Measurements from ENCODE around the gene CD82. TPM values are rescaled to one million over a fixed set of nuclear protein-coding genes. Genes with fewer than 3 reads are reported as not detected.

CD82 gene
- total and polyA plus RNA-seq, 5 experiments from 2014 or later = 21.1 to 29.9 (median 24.1) TPM

- H3K4me1 Mint-ChIP-seq = peaks cover 15 to 64% (median 28%) of the 10 kb centered on the region in 4 donors
- H3K27ac Mint-ChIP-seq = peak overlapping the region in 3 of 10 donors; percentile 17 to 66 (median 38)
- ATAC-seq (no peak), DNase-seq (no peak)
- H3K4me3 Mint-ChIP-seq = no peak overlapping the region
- H3K36me3 Mint-ChIP-seq = peaks cover 0 to 13% (median 8%) of the 10 kb centered on the region in 3 donors
- H3K27me3 Mint-ChIP-seq = no peaks in the 10 kb centered on the region
- POLR2A ChIA-PET = interaction anchor here (8.8 kb wide), 1 partner anchor 10 kb away, joined by 70 read pairs; no protein-coding TSS in a partner anchor
- H3K9me3 Mint-ChIP-seq = no peaks in the 10 kb centered on the region
Measured at GRCh38 chr11:44600839-44601383, 35.4 kb downstream of the CD82 start.

DNA sequence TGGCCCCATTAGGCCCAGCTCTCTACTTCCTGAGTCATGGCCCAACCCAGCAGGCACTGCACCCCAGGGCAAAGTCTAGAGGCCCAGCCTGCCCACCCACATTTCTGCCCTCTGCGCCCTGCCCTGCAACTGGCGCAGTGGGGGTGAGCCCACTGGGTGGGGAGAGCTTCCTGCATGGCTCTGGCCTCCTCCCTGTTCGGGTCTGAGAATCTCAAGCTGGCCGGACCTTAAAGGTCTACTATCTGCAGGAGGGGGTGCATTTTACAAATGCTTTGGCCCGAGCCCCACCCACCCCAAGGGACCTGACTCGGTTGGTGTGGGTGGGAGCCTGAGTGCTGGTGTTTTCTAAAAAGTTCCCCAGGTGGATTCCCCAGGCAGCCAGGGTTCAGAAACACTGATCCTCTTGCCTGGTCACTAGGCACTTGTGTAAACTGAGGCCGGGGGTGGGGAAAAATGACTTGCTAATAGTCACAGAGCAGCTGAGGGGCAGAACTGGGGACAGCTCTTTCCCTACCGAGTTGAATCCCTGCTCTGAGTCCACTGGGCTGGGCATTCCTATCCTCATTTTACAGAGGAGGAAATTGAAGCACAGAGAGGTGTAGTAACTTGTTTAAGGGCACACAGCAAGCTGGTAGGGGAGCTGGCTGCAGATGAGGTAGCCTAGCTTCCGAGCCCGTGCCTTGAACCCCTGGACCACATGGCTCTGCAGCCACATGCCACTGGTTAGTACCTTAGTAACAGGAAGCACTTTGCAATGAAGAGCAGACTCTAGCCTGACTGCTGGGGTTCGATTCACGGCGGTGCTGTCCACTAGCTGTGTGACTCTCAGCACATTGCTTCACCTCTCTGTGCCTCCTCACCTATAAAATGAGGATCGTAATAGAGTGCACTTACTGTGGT is 36.3 kb downstream of the CD82 start:
- DNase-seq (no peak), ATAC-seq (no peak)
- Mint-ChIP-seq H3K27ac (peak overlapping the region in 3 of 10 donors; percentile 21 to 66 (median 46)), H3K9me3 (no peaks in the 10 kb centered on the region), H3K27me3 (no peaks in the 10 kb centered on the region), H3K4me1 (peaks cover 9 to 57% (median 20%) of the 10 kb centered on the region in 4 donors), H3K4me3 (no peak overlapping the region), H3K36me3 (peaks cover 0 to 16% (median 8%) of the 10 kb centered on the region in 3 donors)
- POLR2A ChIA-PET = interaction anchor here (0.7 to 8.8 kb wide), 2 partner anchors 9 to 16 kb away, joined by 3 to 70 read pairs; no protein-coding TSS in a partner anchor

DNA sequence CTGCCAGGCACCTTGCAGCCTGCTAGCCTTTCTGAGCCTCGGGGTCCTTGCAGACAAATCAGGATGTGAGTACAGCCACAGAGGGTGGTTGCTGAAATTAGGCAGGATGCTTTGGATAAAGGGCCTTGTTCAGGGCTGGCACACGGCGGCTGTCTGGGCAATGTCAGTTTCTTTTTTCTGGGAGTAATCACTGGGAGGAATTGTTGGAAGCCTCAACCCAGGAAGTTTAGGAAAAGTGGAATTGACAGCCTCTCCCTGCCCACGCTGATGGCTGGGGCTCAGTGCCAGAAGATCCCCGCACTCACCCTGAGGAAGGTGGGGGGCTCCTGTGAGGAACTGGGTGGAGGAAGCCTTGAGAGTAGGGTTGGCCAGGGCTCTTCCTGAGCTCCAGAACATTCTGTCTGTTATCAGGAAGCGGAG is 37.4 kb downstream of the CD82 start:
- Mint-ChIP-seq H3K4me3 (no peak overlapping the region), H3K4me1 (peaks cover 3 to 52% (median 11%) of the 10 kb centered on the region in 4 donors), H3K27me3 (no peaks in the 10 kb centered on the region), H3K27ac (peak overlapping the region in 1 of 10 donors; percentile 53), H3K36me3 (peaks cover 0 to 18% (median 8%) of the 10 kb centered on the region in 3 donors), H3K9me3 (no peaks in the 10 kb centered on the region)
- ATAC-seq (no peak), DNase-seq (no peak)
- POLR2A ChIA-PET = interaction anchor here (1.0 kb wide), 1 partner anchor 31 kb away, joined by 3 read pairs; no protein-coding TSS in a partner anchor

DNA sequence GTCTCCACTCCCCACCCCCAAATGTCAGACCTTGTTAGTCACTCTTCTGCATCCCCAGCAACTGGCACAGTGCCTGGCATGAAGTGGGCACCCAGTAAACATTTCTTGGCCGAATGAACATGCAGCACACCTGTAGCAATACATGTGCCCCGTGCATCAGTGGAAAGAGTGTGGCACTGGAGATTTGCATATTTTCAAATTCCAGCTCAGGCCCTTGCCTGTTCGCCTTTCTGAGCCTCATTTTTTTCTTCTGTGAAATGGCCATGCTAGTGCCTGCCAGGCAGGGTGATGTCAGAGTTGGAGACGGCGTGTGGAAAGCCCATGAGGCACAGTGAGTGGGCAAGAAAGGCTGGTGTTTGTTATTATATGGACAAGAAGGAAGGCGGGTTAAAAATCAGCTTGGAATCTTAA is 38.7 kb downstream of the CD82 start:
- Mint-ChIP-seq H3K27ac (peak overlapping the region in 5 of 10 donors; percentile 1 to 85 (median 65)), H3K4me3 (peak overlapping the region in 1 of 10 donors; percentile 60), H3K4me1 (peaks cover 9 to 62% (median 19%) of the 10 kb centered on the region in 4 donors), H3K27me3 (no peaks in the 10 kb centered on the region), H3K9me3 (no peaks in the 10 kb centered on the region), H3K36me3 (peaks cover 0 to 18% (median 8%) of the 10 kb centered on the region in 3 donors)
- DNase-seq (no peak), ATAC-seq (no peak)
- POLR2A ChIA-PET = interaction anchor here (0.8 to 1.0 kb wide), 2 partner anchors 30 to 32 kb away, joined by 3 read pairs; no protein-coding TSS in a partner anchor

DNA sequence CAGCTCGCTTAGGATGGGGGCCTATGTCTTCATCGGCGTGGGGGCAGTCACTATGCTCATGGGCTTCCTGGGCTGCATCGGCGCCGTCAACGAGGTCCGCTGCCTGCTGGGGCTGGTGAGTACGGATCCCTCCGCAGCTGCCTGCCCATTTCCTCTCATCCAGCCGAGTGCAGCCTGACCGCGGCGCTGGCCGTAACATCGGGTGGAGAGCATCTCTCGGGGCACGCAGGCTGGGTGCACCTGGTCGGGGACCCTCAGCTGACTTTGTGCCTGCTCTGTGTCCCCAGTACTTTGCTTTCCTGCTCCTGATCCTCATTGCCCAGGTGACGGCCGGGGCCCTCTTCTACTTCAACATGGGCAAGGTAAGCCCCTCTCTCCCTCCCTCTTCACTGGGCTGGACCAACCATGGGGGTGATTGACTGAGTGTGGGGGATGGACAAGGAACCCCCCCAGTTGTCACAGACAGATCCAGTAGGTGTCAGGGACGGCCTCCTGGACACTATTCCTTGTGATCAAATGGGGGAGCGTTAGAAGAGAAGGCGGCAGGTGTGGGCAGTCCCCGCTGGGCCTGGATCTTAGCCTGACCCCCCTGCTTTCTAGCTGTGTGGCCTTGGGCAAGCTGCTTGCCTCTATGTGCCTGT is 39.7 kb downstream of the CD82 start:
- Mint-ChIP-seq H3K4me1 (peaks cover 20 to 67% (median 28%) of the 10 kb centered on the region in 4 donors), H3K4me3 (no peak overlapping the region), H3K27ac (peak overlapping the region in 4 of 10 donors; percentile 33 to 68 (median 56)), H3K36me3 (peaks cover 0 to 18% (median 8%) of the 10 kb centered on the region in 3 donors), H3K9me3 (no peaks in the 10 kb centered on the region), H3K27me3 (no peaks in the 10 kb centered on the region)
- no peak for DNase-seq
- POLR2A ChIA-PET = no interaction called here
- ATAC-seq = no peak

- Mint-ChIP-seq H3K27ac (peak overlapping the region in 3 of 10 donors; percentile 3 to 89 (median 20)), H3K36me3 (peaks cover 0 to 18% (median 8%) of the 10 kb centered on the region in 3 donors), H3K9me3 (no peaks in the 10 kb centered on the region), H3K27me3 (no peaks in the 10 kb centered on the region), H3K4me3 (no peak overlapping the region), H3K4me1 (peaks cover 20 to 68% (median 35%) of the 10 kb centered on the region in 4 donors)
- DNase-seq = no peak
- POLR2A ChIA-PET = no interaction called here
- no peak for ATAC-seq
Measured at GRCh38 chr11:44605965-44606364, 40.5 kb downstream of the CD82 start.

- Mint-ChIP-seq H3K27ac (peak overlapping the region in 8 of 10 donors; percentile 3 to 89 (median 35)), H3K4me3 (no peak overlapping the region), H3K36me3 (peaks cover 0 to 18% (median 8%) of the 10 kb centered on the region in 3 donors), H3K4me1 (peaks cover 21 to 69% (median 40%) of the 10 kb centered on the region in 4 donors), H3K9me3 (no peaks in the 10 kb centered on the region), H3K27me3 (no peaks in the 10 kb centered on the region)
- DNase-seq = no peak
- POLR2A ChIA-PET = no interaction called here
- no peak for ATAC-seq
Measured at GRCh38 chr11:44606472-44606871, 41.0 kb downstream of the CD82 start.

DNA sequence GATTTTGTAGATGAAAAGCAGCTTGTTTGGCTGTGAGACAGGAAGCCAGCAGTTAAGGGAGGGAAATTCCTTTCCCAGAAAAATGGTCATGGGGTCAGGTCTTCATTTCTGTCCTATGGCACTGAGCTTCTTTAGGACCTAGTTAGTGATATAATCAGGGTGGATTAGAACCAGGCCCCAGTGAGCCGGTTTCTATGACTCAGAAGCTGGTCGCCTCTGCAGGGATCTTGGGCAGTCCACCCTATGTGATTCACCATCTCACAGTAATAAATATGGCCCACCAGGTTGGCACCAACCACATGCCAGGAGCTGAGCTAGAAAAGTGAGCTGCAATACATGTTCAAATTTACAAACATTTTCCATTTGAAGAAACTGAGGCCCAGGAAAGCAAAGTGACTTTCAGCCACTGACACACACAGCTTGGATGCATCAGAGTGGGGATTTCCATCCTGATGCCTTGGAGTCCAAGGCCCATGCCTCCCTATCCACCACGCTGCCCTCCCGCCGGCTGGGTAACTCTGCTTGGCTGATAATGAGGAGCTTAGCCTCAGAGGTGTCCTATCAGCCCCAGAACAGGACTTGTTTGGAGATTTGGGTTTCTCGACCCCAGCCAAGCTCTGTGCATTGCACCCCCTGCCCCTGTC is 42.0 kb downstream of the CD82 start:
- POLR2A ChIA-PET = interaction anchor here (1.4 kb wide), 1 partner anchor 11 kb away, joined by 5 read pairs; no protein-coding TSS in a partner anchor
- peaks cover 26 to 68% (median 47%) of the 10 kb centered on the region in 4 donors for H3K4me1 Mint-ChIP-seq
- H3K9me3 Mint-ChIP-seq = no peaks in the 10 kb centered on the region
- no peak for ATAC-seq
- DNase-seq = no peak
- H3K27ac Mint-ChIP-seq = peak overlapping the region; percentile 73 to 95 (median 86)
- peak overlapping the region in 1 of 10 donors; percentile 10 for H3K4me3 Mint-ChIP-seq
- H3K36me3 Mint-ChIP-seq = peaks cover 0 to 18% (median 8%) of the 10 kb centered on the region in 3 donors
- no peaks in the 10 kb centered on the region for H3K27me3 Mint-ChIP-seq

DNA sequence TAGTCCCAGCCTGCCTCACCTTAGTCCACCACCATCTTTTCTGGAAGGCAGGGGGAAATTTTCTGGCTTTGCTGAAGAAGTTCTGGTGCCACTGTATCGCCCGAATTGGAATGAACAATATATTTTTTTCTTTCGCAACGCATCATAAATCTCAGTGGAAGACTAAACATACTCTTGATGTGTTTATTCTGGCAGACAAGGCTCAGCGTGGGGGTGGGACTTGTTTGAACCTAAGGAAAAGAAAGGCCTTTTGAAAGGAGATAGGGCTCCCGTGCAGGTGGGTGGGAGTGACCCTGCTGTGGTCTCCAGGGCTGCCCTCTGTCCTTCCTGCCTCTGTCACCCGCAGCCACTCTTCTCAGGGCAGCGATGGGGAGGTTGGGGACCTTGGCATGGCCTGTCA is 42.5 kb downstream of the CD82 start:
- POLR2A ChIA-PET = interaction anchor here (1.4 kb wide), 1 partner anchor 12 kb away, joined by 5 read pairs; no protein-coding TSS in a partner anchor
- peaks cover 0 to 18% (median 8%) of the 10 kb centered on the region in 3 donors for H3K36me3 Mint-ChIP-seq
- no peaks in the 10 kb centered on the region for H3K9me3 Mint-ChIP-seq
- DNase-seq = no peak
- peaks cover 28 to 72% (median 51%) of the 10 kb centered on the region in 4 donors for H3K4me1 Mint-ChIP-seq
- H3K4me3 Mint-ChIP-seq = peak overlapping the region in 1 of 10 donors; percentile 10
- ATAC-seq = no peak
- no peaks in the 10 kb centered on the region for H3K27me3 Mint-ChIP-seq
- peak overlapping the region; percentile 67 to 95 (median 85) for H3K27ac Mint-ChIP-seq

DNA sequence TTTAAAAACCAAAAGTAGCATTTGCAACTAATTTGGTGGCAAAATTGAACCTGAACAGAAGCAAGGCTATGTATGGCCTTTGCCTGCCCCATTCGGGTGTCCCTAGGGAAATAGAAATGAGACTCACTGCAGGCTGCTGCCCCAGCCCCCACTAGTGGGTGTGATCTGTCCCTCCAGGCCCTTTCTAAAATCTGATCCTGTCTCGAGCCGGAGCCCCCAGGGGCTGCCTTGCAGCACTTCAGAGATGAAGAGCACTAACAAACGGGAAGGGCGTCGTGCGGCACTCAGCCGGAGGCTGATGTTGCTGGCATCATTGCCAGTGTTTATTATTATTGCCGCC is 43.2 kb downstream of the CD82 start:
- ATAC-seq (no peak), DNase-seq (no peak)
- H3K27ac Mint-ChIP-seq = peak overlapping the region in 9 of 10 donors; percentile 69 to 95 (median 88)
- peaks cover 28 to 75% (median 56%) of the 10 kb centered on the region in 4 donors for H3K4me1 Mint-ChIP-seq
- peaks cover 0 to 18% (median 8%) of the 10 kb centered on the region in 3 donors for H3K36me3 Mint-ChIP-seq
- H3K9me3 Mint-ChIP-seq = no peaks in the 10 kb centered on the region
- no peaks in the 10 kb centered on the region for H3K27me3 Mint-ChIP-seq
- peak overlapping the region in 6 of 10 donors; percentile 47 to 69 (median 62) for H3K4me3 Mint-ChIP-seq
- POLR2A ChIA-PET = interaction anchor here (1.1 to 7.1 kb wide), 3 partner anchors 10 to 43 kb away, joined by 3 to 70 read pairs (median 68); partner anchors contain the start of gene CD82

GRCh38 chr11:44608991-44609782 is 43.7 kb downstream of the CD82 start:
- Mint-ChIP-seq H3K27ac (peak overlapping the region; percentile 85 to 95 (median 91)), H3K9me3 (no peaks in the 10 kb centered on the region), H3K36me3 (peaks cover 0 to 15% (median 8%) of the 10 kb centered on the region in 3 donors), H3K4me1 (peaks cover 30 to 75% (median 61%) of the 10 kb centered on the region in 4 donors), H3K27me3 (no peaks in the 10 kb centered on the region), H3K4me3 (peak overlapping the region; percentile 18 to 69 (median 59))
- POLR2A ChIA-PET = interaction anchor here (1.1 to 7.1 kb wide), 3 partner anchors 11 to 44 kb away, joined by 3 to 70 read pairs (median 68); partner anchors contain the start of gene CD82
- peak in 5 of 10 donors; percentile 19 to 42 (median 32) for DNase-seq
- ATAC-seq = peak; percentile 49 to 61

All from naive thymus-derived CD8-positive, alpha-beta T cell (primary cell).